IMR-90 (cell line): Measurements from ENCODE around the gene ULBP1. TPM values are rescaled to one million over a fixed set of nuclear protein-coding genes. Genes with fewer than 3 reads are reported as not detected.

Experiments used
- ATAC-seq: fragments of 200-7000 bp; cut with Tn5 transposase; 2 replicates; pipeline ENCODE4 v1.9.1; 2020; ENCODE audit warnings: low read depth, mild to moderate bottlenecking, moderate library complexity
- BruUV-seq: library from RNA; stranded (reverse); fragments of 400-500 nt; replicated peaks from 2 replicates; lab custom pipeline; 2021; lab: Mats Ljungman, UMichigan
- CTCF ChIA-PET: fragments of 300-600 bp; formaldehyde crosslinking; extraction: SDS; loops from one replicate; lab custom pipeline; 2021; ENCODE audit warnings: antibody characterized with exemption; lab: Yijun Ruan, JAX
- POLR2A ChIA-PET: fragments of 300-600 bp; sonication (Branson Sonifier 250); formaldehyde crosslinking; loops from one replicate; lab custom pipeline; 2022; ENCODE audit warnings: antibody characterized with exemption; ENCODE audit not compliant: unreplicated experiment; lab: Charles Lee
- DNase-seq: peaks from one replicate; pipeline ENCODE4 v3.0.0; 2013
- H2AFZ ChIP-seq: replicated peaks from 2 replicates; pipeline ENCODE3; 2013; ENCODE audit warnings: low read length, mild to moderate bottlenecking; ENCODE audit not compliant: poor library complexity
- H2AK5ac ChIP-seq: 2 replicates; pipeline ENCODE4 v1.6.1; 2013; ENCODE audit warnings: low read depth, low read length, inconsistent platforms
- H2AK9ac ChIP-seq: replicated peaks from 2 replicates; pipeline ENCODE3; 2013; ENCODE audit warnings: mild to moderate bottlenecking, low read depth, low read length, moderate library complexity; ENCODE audit not compliant: poor library complexity
- H2BK120ac ChIP-seq: 2 replicates; pipeline ENCODE4 v1.6.1; 2013; ENCODE audit warnings: low read depth, low read length, inconsistent platforms
- H2BK15ac ChIP-seq: 3 replicates; pipeline ENCODE4 v1.6.1; 2013; ENCODE audit warnings: low read depth, low read length, inconsistent platforms
- H2BK20ac ChIP-seq: 2 replicates; pipeline ENCODE4 v1.6.1; 2013; ENCODE audit warnings: low read depth, mild to moderate bottlenecking, inconsistent platforms, low read length, moderate library complexity
- H2BK5ac ChIP-seq: 2 replicates; pipeline ENCODE4 v1.6.1; 2013; ENCODE audit warnings: mild to moderate bottlenecking, low read depth, low read length, inconsistent platforms; ENCODE audit not compliant: poor library complexity, severe bottlenecking
- H3K14ac ChIP-seq: replicated peaks from 2 replicates; pipeline ENCODE4 v1.6.1; 2013; ENCODE audit warnings: low read depth, low read length, inconsistent platforms
- H3K18ac ChIP-seq: 2 replicates; pipeline ENCODE4 v1.6.1; 2013; ENCODE audit warnings: low read depth, low read length, control low read depth
- H3K23ac ChIP-seq: 2 replicates; pipeline ENCODE4 v1.6.1; 2013; ENCODE audit warnings: low read depth, low read length, inconsistent platforms
- H3K27ac ChIP-seq: 2 replicates; pipeline ENCODE4 v1.5.1; 2013; ENCODE audit warnings: mild to moderate bottlenecking, control low read depth, low read length; ENCODE audit not compliant: insufficient read depth
- H3K27me3 ChIP-seq: 2 replicates; pipeline ENCODE4 v1.6.1; 2013; ENCODE audit warnings: low read length; ENCODE audit not compliant: control insufficient read depth, insufficient read depth
- H3K36me3 ChIP-seq: 2 replicates; pipeline ENCODE4 v1.6.1; 2013; ENCODE audit warnings: low read length, mixed read lengths; ENCODE audit not compliant: control insufficient read depth, insufficient read depth
- H3K4ac ChIP-seq: 2 replicates; pipeline ENCODE4 v1.6.1; 2013; ENCODE audit warnings: low read depth, low read length, inconsistent platforms
- H3K4me1 ChIP-seq: 2 replicates; pipeline ENCODE4 v1.6.1; 2013; ENCODE audit warnings: low read length, mixed read lengths; ENCODE audit not compliant: control insufficient read depth, insufficient read depth
- H3K4me2 ChIP-seq: 2 replicates; pipeline ENCODE4 v1.6.1; 2013; ENCODE audit warnings: low read depth, mild to moderate bottlenecking, control low read depth, low read length, moderate library complexity
- H3K4me3 ChIP-seq: 2 replicates; pipeline ENCODE4 v1.5.1; 2013; ENCODE audit warnings: low read depth, mild to moderate bottlenecking, control low read depth, low read length, moderate library complexity; ENCODE audit not compliant: insufficient read depth
- H3K56ac ChIP-seq: 2 replicates; pipeline ENCODE4 v1.6.1; 2013; ENCODE audit warnings: low read length, inconsistent platforms; ENCODE audit not compliant: insufficient read depth; ENCODE audit errors: extremely low read depth
- H3K79me1 ChIP-seq, 2 experiments: 2 replicates each; pipeline ENCODE4 v1.6.1; 2013; ENCODE audit warnings: low read length in 2 of 2, inconsistent platforms in 1 of 2, low read depth in 1 of 2
- H3K9ac ChIP-seq: 2 replicates; pipeline ENCODE4 v1.6.1; 2013; ENCODE audit warnings: low read depth, low read length, control low read depth
- H3K9me1 ChIP-seq: 2 replicates; pipeline ENCODE4 v1.6.1; 2013; ENCODE audit warnings: low read length, inconsistent platforms; ENCODE audit not compliant: insufficient read depth
- H3K9me3 ChIP-seq: 2 replicates; pipeline ENCODE4 v1.6.1; 2013; ENCODE audit warnings: low read length; ENCODE audit not compliant: control insufficient read depth, insufficient read depth
- H4K20me1 ChIP-seq: 2 replicates; pipeline ENCODE4 v1.6.1; 2013; ENCODE audit warnings: low read length, inconsistent platforms; ENCODE audit not compliant: insufficient read depth
- H4K5ac ChIP-seq: 2 replicates; pipeline ENCODE4 v1.6.1; 2013; ENCODE audit warnings: mild to moderate bottlenecking, low read depth, low read length, control low read depth
- H4K8ac ChIP-seq, 2 experiments: 2 replicates each; pipeline ENCODE4 v1.6.1; 2013; ENCODE audit warnings: low read depth in 2 of 2, low read length in 2 of 2, control low read depth in 1 of 2, inconsistent platforms in 1 of 2
- H4K91ac ChIP-seq: 2 replicates; pipeline ENCODE4 v1.6.1; 2013; ENCODE audit warnings: low read depth, low read length, inconsistent platforms; ENCODE audit not compliant: insufficient read depth
- BHLHE40 ChIP-seq: fragments of 150-350 bp; IDR thresholded peaks from 2 replicates; pipeline ENCODE4 v1.6.1; 2016; ENCODE audit warnings: mild to moderate bottlenecking, low read depth, low read length
- FOS ChIP-seq: fragments of 150-350 bp; IDR thresholded peaks from 2 replicates; pipeline ENCODE4 v1.6.1; 2016; ENCODE audit warnings: low read depth, low read length
- MAFK ChIP-seq: IDR thresholded peaks from 2 replicates; pipeline ENCODE4 v1.6.1; 2012; ENCODE audit warnings: low read depth, low read length, improper control_type of control experiment
- MXI1 ChIP-seq: IDR thresholded peaks from 2 replicates; pipeline ENCODE4 v1.6.1; 2012; ENCODE audit warnings: low read depth, mild to moderate bottlenecking, low read length, moderate library complexity, borderline replicate concordance
- NFE2L2 ChIP-seq: fragments of 150-350 bp; IDR thresholded peaks from 2 replicates; pipeline ENCODE4 v1.6.1; 2016; ENCODE audit warnings: low read depth, mild to moderate bottlenecking, low read length
- POLR2A ChIP-seq: IDR thresholded peaks from 2 replicates; pipeline ENCODE4 v1.6.1; 2012; ENCODE audit warnings: mild to moderate bottlenecking, low read depth, low read length
- RAD21 ChIP-seq: IDR thresholded peaks from 2 replicates; pipeline ENCODE4 v1.6.1; 2012; ENCODE audit warnings: low read length, improper control_type of control experiment
- RCOR1 ChIP-seq: IDR thresholded peaks from 2 replicates; pipeline ENCODE4 v1.6.1; 2012; ENCODE audit warnings: mild to moderate bottlenecking, low read length, improper control_type of control experiment; ENCODE audit not compliant: insufficient replicate concordance
- SMC3 ChIP-seq: fragments of 150-350 bp; IDR thresholded peaks from 2 replicates; pipeline ENCODE4 v1.6.1; 2016; ENCODE audit warnings: low read depth, mild to moderate bottlenecking, antibody characterized with exemption, low read length, moderate library complexity
- WGBS, 2 experiments: methylation state at CpG; one replicate each; pipeline versions ENCODE4 v1.1.5 to v1.1.7; 2013; ENCODE audit warnings: missing lambda C conversion rate in 2 of 2; ENCODE audit not compliant: insufficient read length in 1 of 2; ENCODE audit errors: extremely low coverage in 2 of 2; 5-methylcytosine and 5-hydroxymethylcytosine counted together
- dilution Hi-C: fragments of 300-500 bp; cut with HindIII; formaldehyde crosslinking; loops from one replicate; pipeline ENCODE4 v1.14.3; 2018; ENCODE audit warnings: low sequenced_read_pairs; ENCODE audit not compliant: unreplicated experiment
- in situ Hi-C: fragments of 300-500 bp; cut with MboI; formaldehyde crosslinking; loops from 3 replicates; pipeline ENCODE4 v1.14.3; 2019; ENCODE audit warnings: low sequenced_read_pairs, inconsistent platforms, mixed read lengths
- intact Hi-C: fragments of 100-400 bp; cut with micrococcal nuclease; formaldehyde crosslinking; loops from 2 replicates; pipeline ENCODE4 v1.10.0; 2022
- polyA plus RNA-seq, 3 experiments: library from polyadenylated mRNA; depleted of rRNA; stranded (reverse); fragments of >200 nt; gene quantifications; 2 replicates each; pipeline ENCODE4 v1.2.3, GENCODE V29; 2012; ENCODE audit warnings: low replicate concordance in 1 of 3
- total RNA-seq: library from RNA; depleted of rRNA; stranded (reverse); fragments of >200 nt; gene quantifications from 2 replicates; pipeline ENCODE4 v1.2.3, GENCODE V29; 2012

Gene ULBP1
- total and polyA plus RNA-seq, 2 of the 4 experiments (the other 2 are of a cell fraction) = 0.18 to 0.87 TPM

GRCh38 chr6:149991838-149992237, 28.1 kb downstream of the ULBP1 start:
- TF ChIP-seq NFE2L2 = no peak
- TF ChIP-seq MAFK = no peak
- TF ChIP-seq SMC3 = no peak
- no peak for TF ChIP-seq MXI1
- TF ChIP-seq BHLHE40 = no peak
- TF ChIP-seq RAD21 = no peak
- no peak for TF ChIP-seq RCOR1
- TF ChIP-seq FOS = no peak
- TF ChIP-seq POLR2A = no peak
- H2AK9ac ChIP-seq = no peak overlapping the region
- no peak overlapping the region for H3K4ac ChIP-seq
- H4K5ac ChIP-seq = no peak overlapping the region
- H2BK5ac ChIP-seq = no peak overlapping the region
- no peak for ATAC-seq
- no peaks in the 10 kb centered on the region for H3K36me3 ChIP-seq
- no peak overlapping the region for H3K23ac ChIP-seq
- H3K4me2 ChIP-seq = no peak overlapping the region
- peaks cover 19% of the 10 kb centered on the region for H3K9me3 ChIP-seq
- WGBS, 2 experiments = 17 to 100% methylated on average over 1 of the region's 4 CpGs
- H3K27ac ChIP-seq = no peak overlapping the region
- no peaks in the 10 kb centered on the region; the same call in 1 of the 2 replicates for H4K20me1 ChIP-seq
- no peak overlapping the region for H2BK20ac ChIP-seq
- H3K27me3 ChIP-seq = peaks cover 75% of the 10 kb centered on the region
- no peak overlapping the region for H3K18ac ChIP-seq
- H3K4me1 ChIP-seq = no peaks in the 10 kb centered on the region
- no peak overlapping the region for H4K91ac ChIP-seq
- no peak overlapping the region for H2AFZ ChIP-seq
- H4K8ac ChIP-seq = no peak overlapping the region
- H3K4me3 ChIP-seq = no peak overlapping the region
- H3K79me1 ChIP-seq = no peaks in the 10 kb centered on the region
- H3K56ac ChIP-seq = no peak overlapping the region
- CTCF ChIA-PET = interaction anchor here (0.6 kb wide), 1 partner anchor 492 kb away, joined by 3 read pairs; no protein-coding TSS in a partner anchor
- dilution Hi-C loops (no loop called here), intact Hi-C loops (no loop called here), in situ Hi-C loops (no loop called here)
- BruUV-seq = no TSS peak
- H3K9ac ChIP-seq = no peak overlapping the region
- POLR2A ChIA-PET = no interaction called here
- H3K9me1 ChIP-seq = no peaks in the 10 kb centered on the region
- H2BK15ac ChIP-seq = no peak overlapping the region
- no peak overlapping the region for H2AK5ac ChIP-seq
- DNase-seq = no peak
- H3K14ac ChIP-seq = no peak overlapping the region
- H2BK120ac ChIP-seq = no peak overlapping the region
